Right atrium auricular region (tissue), 2 donors: ENCODE measurements around the gene SND1. TPM values are rescaled to one million over a fixed set of nuclear protein-coding genes. Genes with fewer than 3 reads are reported as not detected.

Source experiments
- DNase-seq: peaks from one replicate; pipeline ENCODE4 v3.0.0-alpha.2; 2019; ENCODE audit warnings: low spot score
- H3K27ac ChIP-seq, 2 donors: fragments of 200-600 bp; sonication (generic); 1 replicate in 1 of 2; 2 replicates in 1 of 2; pipeline ENCODE4 v1.5.1; 2016 to 2019
- H3K27me3 ChIP-seq, 2 donors: fragments of 200-600 bp; sonication (generic); one replicate each; pipeline versions ENCODE4 v1.5.1 to v1.6.0; 2017 to 2019
- H3K36me3 ChIP-seq: fragments of 200-600 bp; sonication (generic); one replicate; pipeline ENCODE4 v1.5.1; 2016
- H3K4me1 ChIP-seq, 2 donors: fragments of 200-600 bp; sonication (generic); one replicate each; pipeline versions ENCODE4 v1.5.1 to v1.6.0; 2017 to 2019
- H3K4me3 ChIP-seq, 2 donors: fragments of 200-600 bp; sonication (generic); 1 replicate in 1 of 2; 2 replicates in 1 of 2; pipeline ENCODE4 v1.5.1; 2017 to 2019; ENCODE audit warnings: mild to moderate bottlenecking in 1 of 2, moderate library complexity in 1 of 2
- H3K9me3 ChIP-seq, 2 donors: fragments of 200-600 bp; sonication (generic); one replicate each; pipeline ENCODE4 v1.5.1; 2019
- CTCF ChIP-seq, 2 donors: fragments of 200-600 bp; sonication (generic); IDR thresholded peaks; one replicate each; pipeline ENCODE4 v1.5.1; 2019; ENCODE audit warnings: antibody characterized with exemption in 2 of 2
- total RNA-seq, 2 donors: library from RNA; depleted of rRNA; stranded (reverse); fragments of >200 nt; gene quantifications; one replicate each; pipeline ENCODE4 v1.1.0, GENCODE V29; 2016

SND1 gene
- total RNA-seq, 2 donors from 2014 or later = 69.4 to 77.6 TPM

DNA sequence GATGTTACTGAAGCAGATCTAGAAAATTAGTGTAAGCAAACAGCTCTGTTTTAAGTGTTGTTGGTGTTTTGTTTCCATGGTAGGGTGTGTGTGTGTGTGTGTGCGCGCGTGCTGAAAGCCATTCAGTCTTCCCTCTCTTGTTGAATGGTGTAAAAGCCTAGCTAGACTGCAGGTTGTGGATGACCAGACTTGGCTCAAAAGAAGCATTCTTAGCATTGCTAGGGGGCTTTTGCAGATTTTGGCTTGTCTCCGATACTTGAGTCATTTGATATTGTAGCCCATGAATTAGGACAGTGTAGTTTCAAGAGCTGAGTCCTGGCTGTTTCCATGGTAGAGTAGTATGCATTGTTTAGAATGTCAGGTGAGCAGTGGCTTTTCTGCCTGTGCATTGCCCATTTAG lies 99.1 kb downstream of the SND1 start:
- TF ChIP-seq CTCF (IDR thresholded peaks at IDR 0.05) = no peak
- Histone ChIP-seq H3K4me3 (no peak overlapping the region), H3K27me3 (no peaks in the 10 kb centered on the region), H3K36me3 (no peaks in the 10 kb centered on the region), H3K4me1 (peaks cover 0 to 8% of the 10 kb centered on the region in 2 donors), H3K27ac (no peak overlapping the region), H3K9me3 (no peaks in the 10 kb centered on the region)
- no peak for DNase-seq

DNA sequence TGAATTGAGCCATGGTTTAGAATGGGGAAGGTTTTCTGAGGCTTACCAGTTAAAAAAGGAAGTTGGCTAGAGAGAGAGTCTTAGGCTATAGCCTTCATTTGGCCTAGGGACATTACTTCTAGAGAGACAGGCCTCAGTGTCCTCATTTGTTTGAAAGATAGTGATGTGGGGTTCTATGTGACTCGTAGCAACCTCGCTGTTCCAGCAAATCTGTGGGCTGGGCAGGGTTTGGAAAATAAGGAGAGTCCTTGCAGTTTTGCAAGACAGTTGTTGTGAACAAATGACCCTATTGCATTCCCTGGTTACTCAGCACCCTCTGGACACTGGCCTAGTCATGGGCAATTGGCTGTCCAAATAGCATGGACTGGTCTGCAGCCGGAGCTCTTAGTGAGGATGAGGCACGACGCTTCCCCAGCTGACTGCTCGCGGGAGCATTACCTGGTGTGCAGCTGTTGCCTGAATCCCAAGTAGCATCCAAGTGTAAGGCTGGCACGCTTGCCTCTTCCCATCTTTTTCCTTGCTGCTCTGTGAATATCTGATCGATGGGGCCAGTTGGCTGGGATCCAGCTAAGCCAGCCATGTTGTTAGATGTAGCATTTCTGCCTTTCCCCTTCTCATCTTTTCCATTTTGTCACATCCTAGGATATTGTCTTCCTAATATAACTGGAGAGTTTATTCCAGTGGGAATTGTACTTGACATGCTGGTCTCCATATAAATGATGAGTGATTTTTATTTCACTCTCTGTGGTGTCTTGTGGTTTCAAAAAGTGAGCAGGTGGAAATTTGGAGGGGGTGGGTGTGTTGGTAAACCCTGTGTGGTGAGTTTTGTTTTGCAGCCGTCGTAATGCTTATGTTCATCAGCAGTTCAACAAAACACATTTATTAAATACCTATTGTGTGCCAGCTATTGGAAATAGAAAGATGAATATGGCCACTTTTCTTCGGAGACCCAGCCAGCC lies 99.8 kb downstream of the SND1 start:
- no peaks in the 10 kb centered on the region for H3K36me3 ChIP-seq
- no peak overlapping the region for H3K4me3 ChIP-seq
- no peak for TF ChIP-seq CTCF (IDR thresholded peaks at IDR 0.05)
- H3K27ac ChIP-seq = no peak overlapping the region
- peaks cover 0 to 8% of the 10 kb centered on the region in 2 donors for H3K4me1 ChIP-seq
- DNase-seq = no peak
- H3K9me3 ChIP-seq = no peaks in the 10 kb centered on the region
- no peaks in the 10 kb centered on the region for H3K27me3 ChIP-seq

GRCh38 chr7:127752829-127753228 lies 100.8 kb downstream of the SND1 start:
- TF ChIP-seq CTCF (IDR thresholded peaks at IDR 0.05) = no peak
- H3K4me3 ChIP-seq = no peak overlapping the region
- DNase-seq = no peak
- H3K27ac ChIP-seq = no peak overlapping the region
- H3K36me3 ChIP-seq = no peaks in the 10 kb centered on the region
- H3K9me3 ChIP-seq = no peaks in the 10 kb centered on the region
- H3K27me3 ChIP-seq = no peaks in the 10 kb centered on the region
- peaks cover 0 to 8% of the 10 kb centered on the region in 2 donors for H3K4me1 ChIP-seq

DNA sequence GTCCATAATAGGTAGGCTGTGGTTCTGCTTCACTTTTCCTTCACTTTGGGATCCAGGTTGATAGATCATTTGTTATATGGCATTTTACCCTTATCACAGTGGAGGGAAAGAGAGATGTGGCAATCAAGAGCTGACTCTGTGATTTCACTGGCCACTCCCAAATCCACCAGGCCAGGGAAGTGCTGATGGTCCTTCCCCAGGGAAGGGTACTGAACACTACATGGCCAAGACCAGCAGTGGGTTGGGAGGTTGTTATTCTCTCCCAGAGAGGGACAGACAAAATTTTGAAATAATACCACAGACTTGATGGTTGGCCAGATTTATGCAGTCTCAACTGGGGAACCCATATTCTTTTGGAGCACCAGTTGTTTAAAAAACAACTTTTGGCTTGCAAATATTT lies 102.5 kb downstream of the SND1 start:
- Histone ChIP-seq H3K4me3 (no peak overlapping the region), H3K27me3 (no peaks in the 10 kb centered on the region), H3K36me3 (no peaks in the 10 kb centered on the region), H3K4me1 (peaks cover 0 to 8% of the 10 kb centered on the region in 2 donors), H3K9me3 (no peaks in the 10 kb centered on the region), H3K27ac (no peak overlapping the region)
- no peak for DNase-seq
- no peak for TF ChIP-seq CTCF (IDR thresholded peaks at IDR 0.05)

GRCh38 chr7:127755521-127755920 lies 103.5 kb downstream of the SND1 start:
- DNase-seq = no peak
- no peak for TF ChIP-seq CTCF (IDR thresholded peaks at IDR 0.05)
- H3K27me3 ChIP-seq = no peaks in the 10 kb centered on the region
- H3K9me3 ChIP-seq = no peaks in the 10 kb centered on the region
- H3K36me3 ChIP-seq = no peaks in the 10 kb centered on the region
- no peak overlapping the region for H3K4me3 ChIP-seq
- no peak overlapping the region for H3K27ac ChIP-seq
- peaks cover 0 to 8% of the 10 kb centered on the region in 2 donors for H3K4me1 ChIP-seq
